ENCODE results near the gene MYH11.

DNA sequence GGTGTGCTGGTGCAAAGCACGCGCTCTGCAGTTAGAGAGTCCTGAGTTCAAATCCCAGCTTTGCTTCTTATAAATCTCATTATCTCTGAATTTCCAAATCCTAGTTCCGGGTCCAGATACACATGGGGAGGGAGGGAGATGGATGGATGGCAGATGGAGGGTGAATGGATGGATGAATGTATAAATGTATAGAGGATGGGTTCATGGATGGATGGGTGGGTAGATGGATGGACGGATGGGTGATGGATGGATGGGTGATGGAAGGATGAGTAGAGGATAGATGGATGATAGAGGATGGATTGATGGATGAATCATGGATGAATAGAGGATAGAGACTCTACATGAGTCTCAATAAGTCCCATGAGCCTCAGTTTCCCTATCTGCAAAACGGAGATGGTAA, 89.9 kb downstream of the MYH11 start:
- TF ChIP-seq TCF12 (IDR thresholded peaks at IDR 0.05; ENCODE audit: low read depth) (no peak), EP300 (IDR thresholded peaks at IDR 0.05; ENCODE audit: borderline replicate concordance) (no peak), RAD21 (IDR thresholded peaks at IDR 0.05; ENCODE audit: low read depth) (no peak), CREB1 (IDR thresholded peaks at IDR 0.05; ENCODE audit: low read depth) (no peak), YY1 (IDR thresholded peaks at IDR 0.05; ENCODE audit: low read depth) (no peak), TEAD4 (IDR thresholded peaks at IDR 0.05) (no peak), TAF1 (IDR thresholded peaks at IDR 0.05; ENCODE audit: low read depth) (no peak), CEBPB (IDR thresholded peaks at IDR 0.05) (no peak), NFIC (IDR thresholded peaks at IDR 0.05) (no peak), FOXM1 (IDR thresholded peaks at IDR 0.05; ENCODE audit: borderline replicate concordance, low read depth) (no peak)
- TF ChIP-seq, protein P1, sequence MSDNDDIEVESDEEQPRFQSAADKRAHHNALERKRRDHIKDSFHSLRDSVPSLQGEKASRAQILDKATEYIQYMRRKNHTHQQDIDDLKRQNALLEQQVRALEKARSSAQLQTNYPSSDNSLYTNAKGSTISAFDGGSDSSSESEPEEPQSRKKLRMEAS (IDR thresholded peaks at IDR 0.05), result no peak
- TF ChIP-seq, protein P2, sequence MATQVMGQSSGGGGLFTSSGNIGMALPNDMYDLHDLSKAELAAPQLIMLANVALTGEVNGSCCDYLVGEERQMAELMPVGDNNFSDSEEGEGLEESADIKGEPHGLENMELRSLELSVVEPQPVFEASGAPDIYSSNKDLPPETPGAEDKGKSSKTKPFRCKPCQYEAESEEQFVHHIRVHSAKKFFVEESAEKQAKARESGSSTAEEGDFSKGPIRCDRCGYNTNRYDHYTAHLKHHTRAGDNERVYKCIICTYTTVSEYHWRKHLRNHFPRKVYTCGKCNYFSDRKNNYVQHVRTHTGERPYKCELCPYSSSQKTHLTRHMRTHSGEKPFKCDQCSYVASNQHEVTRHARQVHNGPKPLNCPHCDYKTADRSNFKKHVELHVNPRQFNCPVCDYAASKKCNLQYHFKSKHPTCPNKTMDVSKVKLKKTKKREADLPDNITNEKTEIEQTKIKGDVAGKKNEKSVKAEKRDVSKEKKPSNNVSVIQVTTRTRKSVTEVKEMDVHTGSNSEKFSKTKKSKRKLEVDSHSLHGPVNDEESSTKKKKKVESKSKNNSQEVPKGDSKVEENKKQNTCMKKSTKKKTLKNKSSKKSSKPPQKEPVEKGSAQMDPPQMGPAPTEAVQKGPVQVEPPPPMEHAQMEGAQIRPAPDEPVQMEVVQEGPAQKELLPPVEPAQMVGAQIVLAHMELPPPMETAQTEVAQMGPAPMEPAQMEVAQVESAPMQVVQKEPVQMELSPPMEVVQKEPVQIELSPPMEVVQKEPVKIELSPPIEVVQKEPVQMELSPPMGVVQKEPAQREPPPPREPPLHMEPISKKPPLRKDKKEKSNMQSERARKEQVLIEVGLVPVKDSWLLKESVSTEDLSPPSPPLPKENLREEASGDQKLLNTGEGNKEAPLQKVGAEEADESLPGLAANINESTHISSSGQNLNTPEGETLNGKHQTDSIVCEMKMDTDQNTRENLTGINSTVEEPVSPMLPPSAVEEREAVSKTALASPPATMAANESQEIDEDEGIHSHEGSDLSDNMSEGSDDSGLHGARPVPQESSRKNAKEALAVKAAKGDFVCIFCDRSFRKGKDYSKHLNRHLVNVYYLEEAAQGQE (IDR thresholded peaks at IDR 0.05; ENCODE audit: low read depth), result no peak

Data from Ishikawa (cell line).